CD4-positive, alpha-beta T cell treated with Interleukin-17A for 4 hours (primary cell): ENCODE results near the gene KSR2.

Source experiments
- DNase-seq: peaks from one replicate; pipeline ENCODE4 v3.0.0-alpha.2; 2020; ENCODE audit warnings: mixed read lengths

The KSR2 gene

DNA sequence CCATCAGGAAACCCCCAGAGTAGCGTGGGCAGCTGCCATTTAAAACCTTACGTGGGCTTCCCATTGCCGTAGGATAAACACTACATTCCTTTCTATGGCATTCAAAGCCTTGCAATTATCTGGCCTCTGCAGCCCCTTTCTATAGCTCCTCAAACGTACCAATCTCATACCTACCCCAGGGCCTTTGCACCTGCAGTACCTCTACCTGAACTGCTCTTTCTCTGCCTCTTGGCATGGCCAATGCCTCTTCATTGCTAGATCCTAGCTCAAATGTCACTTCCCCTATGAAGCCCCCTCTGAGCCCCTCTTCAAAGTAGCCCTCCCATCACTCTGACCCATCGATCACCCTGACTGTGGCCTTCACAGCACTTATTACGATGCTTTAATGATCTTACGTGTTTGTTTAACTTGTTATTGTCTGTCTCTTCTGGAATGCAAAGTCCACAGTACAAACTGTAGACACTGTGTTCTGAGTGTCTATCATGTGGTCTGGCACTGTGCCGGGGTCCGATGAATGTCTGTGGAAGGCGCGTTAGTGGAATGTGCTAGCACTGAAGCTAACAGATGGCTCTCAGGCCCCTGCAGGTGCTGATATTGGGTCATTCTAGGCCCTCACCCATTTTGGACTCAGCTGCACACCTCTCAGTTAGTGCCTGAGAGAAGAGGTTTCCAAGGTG, 450.1 kb downstream of the KSR2 start:
- no peak for DNase-seq

GRCh38 chr12:117517219-117517739, 451.5 kb downstream of the KSR2 start:
- no peak for DNase-seq

DNA sequence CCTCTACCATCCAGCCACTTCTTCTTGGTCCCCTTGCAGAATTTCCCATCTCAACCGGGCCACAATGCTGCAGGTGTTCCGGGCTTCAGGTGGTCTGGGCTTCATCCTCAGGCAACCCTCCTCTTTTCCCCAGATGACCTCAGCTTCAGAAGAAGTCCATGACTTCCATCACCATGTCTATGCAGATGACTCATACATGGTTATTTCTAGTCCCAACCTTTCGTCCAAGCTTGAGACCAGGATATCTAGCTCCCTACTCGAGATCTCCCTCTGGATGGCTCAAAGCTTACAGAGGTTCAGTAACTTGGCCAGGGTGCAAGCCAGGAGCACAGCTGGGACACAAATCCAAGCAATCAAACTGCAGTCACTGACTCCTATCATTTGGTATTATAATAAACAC, 452.8 kb downstream of the KSR2 start:
- DNase-seq, result no peak

DNA sequence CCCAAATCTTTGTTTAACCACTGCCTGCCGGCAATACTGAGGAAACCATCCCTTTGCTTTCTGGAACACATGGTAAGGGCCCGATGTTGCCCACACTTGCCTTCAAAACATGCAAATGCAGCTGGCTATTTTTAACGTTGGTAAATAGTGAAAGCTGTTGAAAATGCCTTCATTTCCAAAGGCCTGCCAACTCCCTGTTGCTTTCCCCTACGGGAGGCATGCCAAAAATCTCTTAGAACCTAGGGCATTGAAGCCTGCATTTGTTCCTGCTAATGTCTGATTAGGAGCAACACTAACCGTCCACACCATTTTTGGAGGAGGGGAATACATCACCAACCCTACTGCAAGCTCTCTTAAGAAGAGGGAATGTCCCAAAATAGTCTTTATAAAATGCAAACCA, 454.8 kb downstream of the KSR2 start:
- no peak for DNase-seq

DNA sequence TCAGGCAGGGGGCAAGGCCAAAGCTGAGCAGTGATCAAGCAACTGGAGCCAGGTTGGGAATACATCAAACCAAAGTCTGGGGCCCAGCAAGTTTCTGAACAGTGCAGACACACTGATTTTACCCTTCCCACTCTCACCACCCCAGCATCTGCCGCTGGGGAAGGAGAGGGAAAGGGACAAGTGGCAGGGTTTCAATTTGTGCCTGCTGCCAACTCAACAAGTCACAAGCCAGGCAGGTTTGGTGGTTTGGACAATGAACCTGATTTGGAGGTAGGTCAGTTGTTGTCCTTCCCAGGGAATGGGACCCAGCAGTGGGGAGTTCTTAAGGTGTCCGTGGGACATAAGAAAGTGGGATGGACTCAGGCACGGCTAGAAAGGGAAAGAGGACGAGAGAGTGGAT, 455.4 kb downstream of the KSR2 start:
- no peak for DNase-seq

GRCh38 chr12:117508468-117508867, 460.3 kb downstream of the KSR2 start:
- DNase-seq, result no peak

GRCh38 chr12:117507548-117507947, 461.2 kb downstream of the KSR2 start:
- no peak for DNase-seq

DNA sequence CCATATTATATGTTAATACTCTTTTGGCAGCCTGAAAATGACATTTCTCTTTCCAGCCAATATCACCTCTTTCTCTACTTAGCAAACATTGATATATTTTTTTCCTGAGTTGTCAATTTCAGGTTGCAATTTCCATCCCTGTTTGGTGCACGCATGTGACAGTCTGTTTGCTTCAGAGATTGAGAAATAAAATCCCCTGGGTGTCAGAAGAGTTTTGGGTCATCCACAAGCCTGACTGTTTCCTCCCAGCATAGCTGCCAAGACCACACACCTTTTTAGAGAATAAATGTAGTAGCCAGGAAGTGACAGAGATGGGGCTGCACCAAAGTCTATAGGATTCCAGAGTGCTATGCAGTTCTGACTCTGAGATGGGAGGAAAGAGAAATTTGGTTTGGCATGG, 462.5 kb downstream of the KSR2 start:
- DNase-seq, result no peak

DNA sequence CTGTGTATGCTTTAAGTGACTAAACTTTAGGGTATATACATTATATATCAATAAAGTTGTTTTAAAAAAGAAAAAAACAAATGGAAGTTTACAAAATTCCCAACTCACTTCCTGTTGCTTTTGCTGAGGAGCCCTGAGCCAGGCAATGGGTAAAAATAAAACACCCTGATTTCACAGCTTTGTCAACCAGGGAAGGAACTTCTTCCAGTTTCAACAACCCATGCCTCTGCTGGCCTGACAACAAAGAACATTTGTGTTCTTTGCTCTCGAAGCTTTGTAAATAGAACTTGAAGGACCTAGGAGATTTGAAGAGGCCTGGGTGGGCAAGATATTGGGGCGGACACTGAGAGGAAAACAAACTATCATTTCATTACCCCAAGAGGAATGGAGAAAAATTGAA, 466.2 kb downstream of the KSR2 start:
- no peak for DNase-seq

DNA sequence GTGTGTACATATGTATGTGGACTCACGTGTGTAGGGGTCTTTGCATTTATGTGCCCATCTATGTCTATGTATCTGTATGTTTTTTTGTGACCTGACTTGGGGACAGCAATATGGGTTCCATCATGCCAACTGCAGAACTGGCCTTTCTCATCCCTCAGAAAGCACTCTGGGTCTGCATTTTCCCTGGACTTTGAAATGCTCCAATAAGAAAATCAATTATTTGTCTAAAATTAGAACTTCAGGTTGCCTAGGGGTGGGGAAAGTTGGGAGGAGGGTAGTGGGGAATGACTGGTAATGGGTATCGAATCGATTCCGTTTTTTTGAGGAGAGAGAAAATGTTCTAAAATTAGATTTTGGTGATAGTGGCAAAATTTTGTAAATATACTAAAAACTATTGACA, 466.6 kb downstream of the KSR2 start:
- DNase-seq, result no peak

GRCh38 chr12:117501076-117501869, 467.5 kb downstream of the KSR2 start:
- DNase-seq, result no peak

DNA sequence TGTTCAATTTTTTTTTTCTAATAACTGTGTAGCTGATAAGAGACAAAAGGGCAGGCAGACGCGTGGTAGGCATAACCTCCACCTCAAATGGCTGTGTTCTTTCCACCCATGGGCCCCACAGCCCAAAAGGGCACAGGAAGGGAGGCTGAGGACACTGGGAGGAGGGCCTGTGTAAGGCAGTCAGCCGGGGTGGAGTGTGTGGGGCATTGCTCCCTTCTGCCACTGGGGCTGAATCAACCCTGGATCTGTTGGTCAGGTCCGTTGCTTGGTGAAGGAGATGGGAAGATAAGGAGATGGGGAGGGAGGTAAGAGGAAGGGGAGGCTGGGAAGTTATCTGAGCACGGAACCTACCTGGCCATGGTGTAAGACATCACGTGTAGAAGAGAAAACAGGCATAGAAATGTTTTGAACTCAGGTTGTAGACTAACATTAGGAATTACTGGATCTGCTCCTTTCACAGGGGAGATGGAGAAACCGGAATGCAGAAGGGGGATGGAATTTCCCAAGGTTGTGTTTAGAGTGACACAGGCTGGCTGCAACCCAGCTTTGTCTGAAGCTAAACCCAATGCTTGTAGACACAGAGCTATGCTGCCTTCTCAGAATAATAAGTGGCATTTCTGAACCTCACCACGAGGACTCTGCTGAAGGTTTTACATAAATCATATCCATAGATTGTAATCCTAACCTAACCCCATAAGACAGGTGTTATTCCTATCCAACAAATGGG, 468.9 kb downstream of the KSR2 start:
- no peak for DNase-seq

- no peak for DNase-seq
These were observed 469.9 kb downstream of the KSR2 start for GRCh38 chr12:117498880-117499279.

DNA sequence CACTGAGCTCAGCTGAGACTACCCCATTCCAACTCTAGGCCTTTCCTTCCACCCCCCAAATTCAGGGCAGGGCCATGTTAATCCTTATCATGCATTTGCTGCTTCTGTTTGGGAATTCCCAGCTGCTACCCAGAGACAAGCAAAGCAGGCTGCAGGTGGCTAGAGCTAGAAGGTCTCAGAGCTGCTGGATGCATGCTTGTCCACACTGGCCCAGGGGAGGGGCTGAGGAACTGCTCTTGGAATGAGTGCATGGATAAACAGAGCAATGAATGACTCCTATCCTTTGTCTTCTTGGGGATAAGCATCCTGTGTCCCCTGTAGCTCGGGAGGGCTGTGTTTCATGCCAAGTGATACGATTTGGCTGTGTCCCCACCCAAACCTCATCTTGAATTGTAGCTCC, 470.5 kb downstream of the KSR2 start:
- DNase-seq, result no peak

GRCh38 chr12:117497407-117497806, 471.4 kb downstream of the KSR2 start:
- DNase-seq, result no peak

GRCh38 chr12:117494833-117495655, 473.7 kb downstream of the KSR2 start:
- DNase-seq, result no peak

GRCh38 chr12:117491711-117492110, 477.1 kb downstream of the KSR2 start:
- DNase-seq, result no peak

DNA sequence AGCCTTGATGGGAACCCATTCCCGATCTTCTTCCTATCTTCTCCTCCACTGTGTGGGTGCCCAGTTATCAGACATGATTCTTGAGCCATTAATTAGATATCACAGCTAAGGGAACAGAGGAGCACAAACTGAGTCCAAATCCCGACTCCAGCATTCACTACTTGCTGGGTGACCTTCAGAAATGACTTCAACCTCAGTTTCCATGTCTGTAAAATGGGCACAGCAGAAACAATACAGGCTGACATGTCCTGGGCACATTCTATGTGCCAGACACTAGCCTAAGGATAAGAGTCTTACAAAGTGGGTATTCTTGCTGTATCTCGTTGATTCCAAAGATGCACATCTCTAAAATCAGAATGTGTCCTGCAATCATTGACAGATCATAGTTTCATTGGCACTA, 478.7 kb downstream of the KSR2 start:
- no peak for DNase-seq

DNA sequence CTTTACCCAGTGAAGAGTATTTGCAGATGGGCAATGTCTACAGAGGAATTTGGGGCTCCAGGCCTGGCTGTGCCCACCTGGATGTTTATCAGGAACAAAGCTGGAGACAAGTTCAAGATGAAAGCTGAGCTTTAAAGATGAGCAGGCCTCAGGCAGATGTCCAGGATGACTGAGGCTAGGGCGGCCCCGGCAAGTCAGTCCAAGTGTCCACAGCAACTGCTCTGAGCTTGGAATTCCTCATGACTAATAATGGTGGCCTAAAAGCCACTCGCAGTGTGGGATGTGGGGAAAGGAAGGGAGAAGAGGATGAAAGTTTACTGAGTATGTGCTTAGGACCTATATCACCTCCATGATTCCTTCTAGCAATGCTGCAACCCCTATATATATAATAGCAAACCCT, 479.1 kb downstream of the KSR2 start:
- no peak for DNase-seq

DNA sequence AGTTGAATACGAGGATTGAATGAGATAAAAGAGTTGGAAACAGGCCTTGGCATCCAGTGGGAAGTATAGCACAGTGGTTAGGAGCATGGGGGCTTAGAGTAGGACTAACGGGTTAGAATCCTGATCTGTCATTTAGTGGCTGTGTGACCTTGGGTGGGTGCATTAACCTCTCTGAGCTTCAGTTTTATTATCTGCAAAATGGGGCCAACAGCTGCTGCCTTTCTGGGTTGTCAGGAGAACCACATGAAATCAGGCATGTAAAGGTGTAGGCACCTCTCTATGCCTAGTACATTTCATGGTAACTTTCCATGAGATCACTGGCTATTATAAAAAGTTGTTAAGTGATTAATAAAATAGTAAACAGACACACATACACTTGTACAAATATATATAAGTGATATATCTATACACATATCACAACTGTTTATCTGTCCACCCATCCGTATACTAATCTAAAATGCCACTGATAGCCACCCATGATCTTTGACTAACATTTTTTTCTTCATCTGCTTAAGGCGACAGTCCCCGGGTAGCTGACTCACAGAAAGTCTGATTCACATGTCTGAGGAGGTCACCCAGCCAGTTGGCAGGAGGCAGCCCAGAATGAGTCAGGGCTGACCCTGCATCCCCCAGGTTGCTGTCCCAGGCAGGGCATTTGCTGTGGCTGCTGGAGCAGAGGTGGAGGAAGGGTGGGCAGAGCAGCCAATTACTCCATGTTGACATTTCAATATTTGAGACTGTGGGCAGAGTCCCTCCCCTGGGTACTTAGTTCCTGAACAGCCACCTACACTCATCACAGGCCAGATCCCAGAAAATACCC, 481.7 kb downstream of the KSR2 start:
- no peak for DNase-seq

- DNase-seq, result no peak
These were observed 482.6 kb downstream of the KSR2 start for GRCh38 chr12:117485984-117486839.
